ENCODE results near the gene CRTC2. TPM values are rescaled to one million over a fixed set of nuclear protein-coding genes. Genes with fewer than 3 reads are reported as not detected.

Gene CRTC2
- total and polyA plus RNA-seq, 9 of the 15 experiments (the other 6 are each of a cell fraction or from before 2014, with no cell fraction given): 2.7 to 26.4 (median 10.2) TPM

DNA sequence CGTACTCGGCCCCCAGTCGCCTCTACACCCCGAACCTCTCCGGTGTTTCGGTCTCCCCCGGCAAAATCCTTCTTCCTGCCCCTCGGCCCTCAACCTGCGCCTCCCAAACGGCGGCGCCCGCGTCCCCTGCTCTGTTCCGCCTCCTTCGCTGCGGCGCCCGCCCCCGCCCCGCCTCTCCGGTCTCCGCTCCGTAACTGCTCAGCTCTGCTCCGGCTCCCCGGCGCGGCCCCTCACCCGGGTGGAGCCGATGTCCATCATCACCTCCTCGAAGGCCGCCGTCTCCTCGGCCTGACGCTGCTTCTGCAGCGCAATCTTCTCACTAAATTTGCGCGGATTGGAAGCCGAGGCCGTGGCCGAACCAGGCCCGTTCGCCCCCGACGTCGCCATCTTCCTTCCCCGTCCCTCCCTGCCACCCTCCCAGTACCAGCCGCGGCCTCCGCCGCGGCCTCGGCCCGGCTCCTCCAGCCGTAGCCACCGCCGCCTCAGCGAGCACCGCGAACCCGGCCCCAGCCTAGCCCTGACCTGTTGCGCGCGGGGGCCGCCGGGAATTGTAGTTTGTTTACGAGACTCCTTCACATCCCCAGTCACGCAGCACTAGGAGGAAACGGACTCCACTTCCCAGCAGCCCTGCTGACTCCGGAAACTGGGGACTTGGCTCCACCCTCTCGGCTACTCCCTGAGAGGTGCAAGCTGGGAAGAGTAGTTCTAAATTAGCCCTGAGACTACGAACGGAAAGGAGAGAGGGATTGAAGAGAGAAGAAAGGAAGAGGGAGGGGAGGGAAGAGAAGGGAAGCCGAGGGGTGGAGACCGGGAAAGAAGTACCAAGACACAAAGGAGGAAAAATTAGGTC is at the start of gene CRTC2 (continued):
- TF ChIP-seq, protein P1, sequence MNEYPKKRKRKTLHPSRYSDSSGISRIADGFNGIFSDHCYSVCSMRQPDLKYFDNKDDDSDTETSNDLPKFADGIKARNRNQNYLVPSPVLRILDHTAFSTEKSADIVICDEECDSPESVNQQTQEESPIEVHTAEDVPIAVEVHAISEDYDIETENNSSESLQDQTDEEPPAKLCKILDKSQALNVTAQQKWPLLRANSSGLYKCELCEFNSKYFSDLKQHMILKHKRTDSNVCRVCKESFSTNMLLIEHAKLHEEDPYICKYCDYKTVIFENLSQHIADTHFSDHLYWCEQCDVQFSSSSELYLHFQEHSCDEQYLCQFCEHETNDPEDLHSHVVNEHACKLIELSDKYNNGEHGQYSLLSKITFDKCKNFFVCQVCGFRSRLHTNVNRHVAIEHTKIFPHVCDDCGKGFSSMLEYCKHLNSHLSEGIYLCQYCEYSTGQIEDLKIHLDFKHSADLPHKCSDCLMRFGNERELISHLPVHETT (CRISPR knock-in tag; conservative IDR thresholded peaks at IDR 0.05 in 1 of 2, IDR thresholded peaks at IDR 0.05 in 1 of 2): peak in 1 of 2 experiments; percentile 87; a peak in 2 of 4 replicates
- TF ChIP-seq ZNF23 (CRISPR knock-in tag; IDR thresholded peaks at IDR 0.05): no peak
- 0 out of 2 replicates have a peak, but pooled peaks have one; percentile 8 for TF ChIP-seq ZNF224 (CRISPR knock-in tag; IDR thresholded peaks at IDR 0.05)
- TF ChIP-seq ASH1L (IDR thresholded peaks at IDR 0.05; ENCODE audit: borderline replicate concordance, low read depth, partially characterized antibody): peak; percentile 89
- no peak for TF ChIP-seq BRD4 (IDR thresholded peaks at IDR 0.05)
- peak; percentile 95 for TF ChIP-seq ETV1 (tag; conservative IDR thresholded peaks at IDR 0.05; ENCODE audit: low read depth)
- TF ChIP-seq POU5F1 (IDR thresholded peaks at IDR 0.05; ENCODE audit: borderline replicate concordance, low read depth, low read length, partially characterized antibody): peak; percentile 94
- TF ChIP-seq ZBTB17 (CRISPR knock-in tag; IDR thresholded peaks at IDR 0.05): peak; percentile 90
- no peak for TF ChIP-seq LARP7 (IDR thresholded peaks at IDR 0.05)
- TF ChIP-seq BACH1 (tag; IDR thresholded peaks at IDR 0.05): peak; percentile 80; the same call in 1 of the 2 replicates
- TF ChIP-seq CTBP1 (IDR thresholded peaks at IDR 0.05; ENCODE audit: borderline replicate concordance): peak; percentile 50
- TF ChIP-seq TAL1 (IDR thresholded peaks at IDR 0.05): no peak
- TF ChIP-seq, protein P2, sequence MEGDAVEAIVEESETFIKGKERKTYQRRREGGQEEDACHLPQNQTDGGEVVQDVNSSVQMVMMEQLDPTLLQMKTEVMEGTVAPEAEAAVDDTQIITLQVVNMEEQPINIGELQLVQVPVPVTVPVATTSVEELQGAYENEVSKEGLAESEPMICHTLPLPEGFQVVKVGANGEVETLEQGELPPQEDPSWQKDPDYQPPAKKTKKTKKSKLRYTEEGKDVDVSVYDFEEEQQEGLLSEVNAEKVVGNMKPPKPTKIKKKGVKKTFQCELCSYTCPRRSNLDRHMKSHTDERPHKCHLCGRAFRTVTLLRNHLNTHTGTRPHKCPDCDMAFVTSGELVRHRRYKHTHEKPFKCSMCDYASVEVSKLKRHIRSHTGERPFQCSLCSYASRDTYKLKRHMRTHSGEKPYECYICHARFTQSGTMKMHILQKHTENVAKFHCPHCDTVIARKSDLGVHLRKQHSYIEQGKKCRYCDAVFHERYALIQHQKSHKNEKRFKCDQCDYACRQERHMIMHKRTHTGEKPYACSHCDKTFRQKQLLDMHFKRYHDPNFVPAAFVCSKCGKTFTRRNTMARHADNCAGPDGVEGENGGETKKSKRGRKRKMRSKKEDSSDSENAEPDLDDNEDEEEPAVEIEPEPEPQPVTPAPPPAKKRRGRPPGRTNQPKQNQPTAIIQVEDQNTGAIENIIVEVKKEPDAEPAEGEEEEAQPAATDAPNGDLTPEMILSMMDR (IDR thresholded peaks at IDR 0.05 in 2 of 3, conservative IDR thresholded peaks at IDR 0.05 in 1 of 3; ENCODE audit: insufficient read depth in 2 of 3, low read depth in 1 of 3, low read length in 3 of 3): peak in 1 of 3 experiments; percentile 8; a peak in 1 of 6 replicates
- peak; percentile 54; the same call in 1 of the 2 replicates for TF ChIP-seq JUN (IDR thresholded peaks at IDR 0.05; ENCODE audit: borderline replicate concordance, low read depth, low read length)
- no peak; the same call in 1 of the 2 replicates for TF ChIP-seq JUN (CRISPR knock-in tag; IDR thresholded peaks at IDR 0.05; ENCODE audit: borderline replicate concordance)
- TF ChIP-seq SOX6 (IDR thresholded peaks at IDR 0.05): no peak
- TF ChIP-seq, protein P3, sequence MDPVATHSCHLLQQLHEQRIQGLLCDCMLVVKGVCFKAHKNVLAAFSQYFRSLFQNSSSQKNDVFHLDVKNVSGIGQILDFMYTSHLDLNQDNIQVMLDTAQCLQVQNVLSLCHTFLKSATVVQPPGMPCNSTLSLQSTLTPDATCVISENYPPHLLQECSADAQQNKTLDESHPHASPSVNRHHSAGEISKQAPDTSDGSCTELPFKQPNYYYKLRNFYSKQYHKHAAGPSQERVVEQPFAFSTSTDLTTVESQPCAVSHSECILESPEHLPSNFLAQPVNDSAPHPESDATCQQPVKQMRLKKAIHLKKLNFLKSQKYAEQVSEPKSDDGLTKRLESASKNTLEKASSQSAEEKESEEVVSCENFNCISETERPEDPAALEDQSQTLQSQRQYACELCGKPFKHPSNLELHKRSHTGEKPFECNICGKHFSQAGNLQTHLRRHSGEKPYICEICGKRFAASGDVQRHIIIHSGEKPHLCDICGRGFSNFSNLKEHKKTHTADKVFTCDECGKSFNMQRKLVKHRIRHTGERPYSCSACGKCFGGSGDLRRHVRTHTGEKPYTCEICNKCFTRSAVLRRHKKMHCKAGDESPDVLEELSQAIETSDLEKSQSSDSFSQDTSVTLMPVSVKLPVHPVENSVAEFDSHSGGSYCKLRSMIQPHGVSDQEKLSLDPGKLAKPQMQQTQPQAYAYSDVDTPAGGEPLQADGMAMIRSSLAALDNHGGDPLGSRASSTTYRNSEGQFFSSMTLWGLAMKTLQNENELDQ (CRISPR knock-in tag; IDR thresholded peaks at IDR 0.05; ENCODE audit: borderline replicate concordance): 0 out of 2 replicates have a peak, but pooled peaks have one; percentile 56
- no peak for TF ChIP-seq SMARCA4 (IDR thresholded peaks at IDR 0.05)
- TF ChIP-seq HEY1 (CRISPR knock-in tag; IDR thresholded peaks at IDR 0.05; ENCODE audit: borderline replicate concordance): no peak
- TF ChIP-seq SUPT5H (IDR thresholded peaks at IDR 0.05): peak; percentile 78

Measured in K562 (cell line).